Astrocyte of the hippocampus (primary cell): ENCODE results near the gene NPB.

ENCODE experiments used
- DNase-seq: peaks from one replicate; pipeline ENCODE4 v3.0.0; 2011; ENCODE audit warnings: low read depth, low spot score

NPB gene

GRCh38 chr17:81869221-81870130 is 32.6 kb upstream of the NPB start:
- DNase-seq, result peak; percentile 74

GRCh38 chr17:81870131-81870980 is 31.7 kb upstream of the NPB start:
- peak; percentile 71 for DNase-seq

GRCh38 chr17:81870981-81871386 is 31.1 kb upstream of the NPB start, which contains the start of gene ARHGDIA:
TSS of gene ARHGDIA (minus strand) at chr17:81871337. CDS start at chr17:81869930, 1,407 bp downstream.
- DNase-seq, result peak; percentile 48

GRCh38 chr17:81871387-81872230 is 30.4 kb upstream of the NPB start:
- DNase-seq, result peak; percentile 95

GRCh38 chr17:81877569-81877968 is 24.5 kb upstream of the NPB start:
- DNase-seq, result no peak

GRCh38 chr17:81878294-81878693 is 23.7 kb upstream of the NPB start:
- no peak for DNase-seq

GRCh38 chr17:81879121-81879520 is 22.9 kb upstream of the NPB start:
- no peak for DNase-seq

GRCh38 chr17:81884520-81884919 is 17.5 kb upstream of the NPB start:
- DNase-seq, result peak; percentile 90

- no peak for DNase-seq
Measured at GRCh38 chr17:81884968-81885367, 17.1 kb upstream of the NPB start.

GRCh38 chr17:81885454-81885853 is 16.6 kb upstream of the NPB start:
- no peak for DNase-seq

- peak; percentile 87 for DNase-seq
Measured at GRCh38 chr17:81885869-81886548, 16.0 kb upstream of the NPB start.

GRCh38 chr17:81888105-81888987 is 13.7 kb upstream of the NPB start:
- no peak for DNase-seq

GRCh38 chr17:81888988-81889595 is 12.9 kb upstream of the NPB start:
- no peak for DNase-seq

GRCh38 chr17:81889602-81890001 is 12.4 kb upstream of the NPB start:
- no peak for DNase-seq

GRCh38 chr17:81890447-81891302 is 11.4 kb upstream of the NPB start:
- peak; percentile 37 for DNase-seq

GRCh38 chr17:81891303-81891552 is 10.8 kb upstream of the NPB start:
- no peak for DNase-seq

- no peak for DNase-seq
Measured at GRCh38 chr17:81895400-81895799, 6.6 kb upstream of the NPB start.

- DNase-seq, result peak; percentile 84
Measured at GRCh38 chr17:81898029-81898866, 3.8 kb upstream of the NPB start.
